Measurements from ENCODE around the gene NTRK3.

GRCh38 chr15:88075102-88075501 lies 181.4 kb downstream of the NTRK3 start:
- TF ChIP-seq, protein P1, sequence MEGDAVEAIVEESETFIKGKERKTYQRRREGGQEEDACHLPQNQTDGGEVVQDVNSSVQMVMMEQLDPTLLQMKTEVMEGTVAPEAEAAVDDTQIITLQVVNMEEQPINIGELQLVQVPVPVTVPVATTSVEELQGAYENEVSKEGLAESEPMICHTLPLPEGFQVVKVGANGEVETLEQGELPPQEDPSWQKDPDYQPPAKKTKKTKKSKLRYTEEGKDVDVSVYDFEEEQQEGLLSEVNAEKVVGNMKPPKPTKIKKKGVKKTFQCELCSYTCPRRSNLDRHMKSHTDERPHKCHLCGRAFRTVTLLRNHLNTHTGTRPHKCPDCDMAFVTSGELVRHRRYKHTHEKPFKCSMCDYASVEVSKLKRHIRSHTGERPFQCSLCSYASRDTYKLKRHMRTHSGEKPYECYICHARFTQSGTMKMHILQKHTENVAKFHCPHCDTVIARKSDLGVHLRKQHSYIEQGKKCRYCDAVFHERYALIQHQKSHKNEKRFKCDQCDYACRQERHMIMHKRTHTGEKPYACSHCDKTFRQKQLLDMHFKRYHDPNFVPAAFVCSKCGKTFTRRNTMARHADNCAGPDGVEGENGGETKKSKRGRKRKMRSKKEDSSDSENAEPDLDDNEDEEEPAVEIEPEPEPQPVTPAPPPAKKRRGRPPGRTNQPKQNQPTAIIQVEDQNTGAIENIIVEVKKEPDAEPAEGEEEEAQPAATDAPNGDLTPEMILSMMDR (IDR thresholded peaks at IDR 0.05): no peak
- no peak for TF ChIP-seq POLR2A (IDR thresholded peaks at IDR 0.05)
